GM12874 (cell line): ENCODE data around the gene BRI3.

ENCODE experiments used
- TF ChIP-seq, protein P1 (sequence below): IDR thresholded peaks from 2 replicates; pipeline ENCODE4 v1.5.1; 2011; ENCODE audit warnings: low read depth, mild to moderate bottlenecking, control low read depth, low read length, moderate library complexity; ENCODE audit not compliant: insufficient read depth

The BRI3 gene

DNA sequence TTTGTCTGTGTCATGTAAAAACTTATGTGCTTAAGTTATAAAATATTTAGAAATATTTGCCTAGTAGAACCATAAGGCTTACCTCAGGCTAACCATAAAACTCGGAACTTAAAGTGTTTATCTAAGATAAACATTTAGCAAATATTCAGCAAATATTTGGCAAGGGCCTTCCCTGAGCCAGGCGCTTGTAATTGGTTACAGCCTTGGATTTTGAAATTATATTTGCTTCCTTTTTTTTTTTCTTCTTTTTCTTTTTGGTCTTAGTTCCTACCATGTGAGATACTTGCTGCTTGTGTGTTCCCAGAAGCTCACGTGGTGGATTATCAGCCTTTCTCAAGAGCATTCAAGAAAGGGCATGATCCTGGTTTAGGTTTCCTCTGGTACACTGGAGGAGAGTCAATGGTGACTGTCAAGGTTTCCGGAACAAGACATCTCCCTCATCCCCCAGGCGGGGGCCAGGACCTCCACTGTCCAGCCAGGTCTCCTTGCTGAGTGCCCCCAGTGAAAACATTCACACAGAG, 5.2 kb upstream of the BRI3 start:
- TF ChIP-seq, protein P1, sequence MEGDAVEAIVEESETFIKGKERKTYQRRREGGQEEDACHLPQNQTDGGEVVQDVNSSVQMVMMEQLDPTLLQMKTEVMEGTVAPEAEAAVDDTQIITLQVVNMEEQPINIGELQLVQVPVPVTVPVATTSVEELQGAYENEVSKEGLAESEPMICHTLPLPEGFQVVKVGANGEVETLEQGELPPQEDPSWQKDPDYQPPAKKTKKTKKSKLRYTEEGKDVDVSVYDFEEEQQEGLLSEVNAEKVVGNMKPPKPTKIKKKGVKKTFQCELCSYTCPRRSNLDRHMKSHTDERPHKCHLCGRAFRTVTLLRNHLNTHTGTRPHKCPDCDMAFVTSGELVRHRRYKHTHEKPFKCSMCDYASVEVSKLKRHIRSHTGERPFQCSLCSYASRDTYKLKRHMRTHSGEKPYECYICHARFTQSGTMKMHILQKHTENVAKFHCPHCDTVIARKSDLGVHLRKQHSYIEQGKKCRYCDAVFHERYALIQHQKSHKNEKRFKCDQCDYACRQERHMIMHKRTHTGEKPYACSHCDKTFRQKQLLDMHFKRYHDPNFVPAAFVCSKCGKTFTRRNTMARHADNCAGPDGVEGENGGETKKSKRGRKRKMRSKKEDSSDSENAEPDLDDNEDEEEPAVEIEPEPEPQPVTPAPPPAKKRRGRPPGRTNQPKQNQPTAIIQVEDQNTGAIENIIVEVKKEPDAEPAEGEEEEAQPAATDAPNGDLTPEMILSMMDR, result no peak

DNA sequence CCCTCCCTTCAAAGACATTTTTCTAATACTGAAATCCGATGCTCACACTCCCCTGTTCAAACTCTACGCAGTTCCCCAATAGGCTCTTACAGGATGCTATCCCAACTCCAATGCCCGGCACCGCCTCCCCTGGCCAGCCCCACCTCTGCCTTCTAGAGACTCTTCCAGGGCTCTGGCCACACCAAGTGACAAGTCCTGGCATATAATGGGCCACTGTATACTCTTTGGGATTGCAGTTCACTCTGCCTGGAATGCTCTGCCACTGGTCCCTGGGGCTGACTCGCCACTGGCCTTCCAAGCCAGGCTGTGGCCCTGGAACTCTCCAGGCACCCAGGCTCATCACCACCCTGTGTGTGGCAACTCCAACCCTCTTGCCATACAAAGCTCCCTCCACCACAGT, 3.1 kb upstream of the BRI3 start:
- TF ChIP-seq, protein P1, result no peak

DNA sequence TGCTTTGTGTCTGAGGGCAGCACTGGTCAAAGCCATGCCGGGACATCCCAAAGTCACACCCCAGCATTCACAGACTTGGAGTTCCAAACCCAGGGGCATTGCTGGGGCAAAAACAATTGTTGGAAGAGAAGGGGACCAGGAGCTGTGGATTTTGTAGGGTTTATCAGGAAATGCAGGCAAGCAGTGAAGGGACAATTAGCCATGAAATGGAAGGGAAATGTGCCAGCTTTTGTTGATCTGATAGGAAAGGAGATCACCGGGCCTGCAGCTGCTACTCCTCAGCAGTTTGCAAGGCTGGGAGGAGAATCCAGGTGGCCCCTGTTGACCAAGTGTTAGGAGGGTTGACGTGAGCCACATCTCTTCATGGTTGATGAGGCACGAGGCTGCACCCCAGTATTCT, 2.5 kb upstream of the BRI3 start:
- TF ChIP-seq, protein P1, result no peak

DNA sequence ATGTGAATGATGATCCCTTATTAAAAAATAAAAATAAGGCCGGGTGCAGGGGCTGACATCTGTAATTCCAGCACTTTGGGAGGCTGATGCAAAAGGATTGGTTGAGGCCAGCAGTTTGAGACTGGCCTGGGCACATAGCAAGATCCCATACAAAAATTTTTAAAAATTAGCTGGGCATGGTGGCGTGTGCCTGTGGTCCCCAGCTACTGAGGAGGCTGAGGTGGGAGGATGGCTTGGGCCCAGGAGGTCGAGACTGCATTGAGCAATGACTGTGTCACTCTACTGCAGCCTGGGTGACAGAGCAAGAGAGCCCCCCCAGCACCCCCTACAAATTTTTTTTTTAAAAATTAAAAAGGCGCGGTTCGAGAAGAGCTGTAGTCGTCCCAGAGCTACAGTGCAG, 1.2 kb upstream of the BRI3 start:
- TF ChIP-seq, protein P1, result no peak

DNA sequence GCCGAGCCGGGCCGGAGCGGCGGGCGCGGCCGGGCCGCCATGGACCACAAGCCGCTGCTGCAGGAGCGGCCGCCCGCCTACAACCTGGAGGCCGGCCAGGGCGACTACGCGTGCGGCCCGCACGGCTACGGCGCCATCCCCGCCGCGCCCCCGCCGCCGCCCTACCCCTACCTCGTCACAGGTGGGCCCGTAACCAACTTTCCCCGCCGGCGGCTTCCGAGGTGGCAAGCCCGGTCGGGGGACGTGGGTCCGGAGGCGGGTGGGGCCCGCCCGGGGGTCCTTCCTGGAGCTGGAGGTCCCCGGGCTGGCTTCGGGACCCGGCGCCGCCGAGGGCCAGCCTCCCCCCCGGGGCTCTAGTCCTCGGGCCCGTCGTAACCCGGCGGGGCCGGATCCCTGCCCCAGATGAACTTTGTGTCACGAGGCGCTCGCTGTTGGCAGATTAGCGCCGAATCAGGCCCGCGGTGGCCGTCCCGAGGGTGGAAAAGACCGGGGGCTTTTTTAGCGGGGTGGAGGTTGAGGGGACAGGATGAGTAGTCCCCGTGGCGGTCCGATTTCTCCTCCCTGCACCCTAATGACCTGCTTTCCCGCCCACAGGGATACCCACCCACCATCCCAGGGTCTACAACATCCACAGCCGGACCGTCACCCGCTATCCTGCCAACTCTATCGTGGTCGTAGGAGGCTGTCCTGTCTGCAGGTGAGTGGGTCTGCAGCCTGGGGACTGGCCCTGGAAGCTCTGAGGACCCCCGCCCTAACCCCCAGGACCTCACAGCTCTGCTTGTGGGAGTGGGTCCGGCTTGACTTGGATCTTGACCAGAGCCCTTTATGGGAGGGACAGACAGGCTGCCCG, 496 bp downstream of the BRI3 start:
- TF ChIP-seq, protein P1, result no peak

DNA sequence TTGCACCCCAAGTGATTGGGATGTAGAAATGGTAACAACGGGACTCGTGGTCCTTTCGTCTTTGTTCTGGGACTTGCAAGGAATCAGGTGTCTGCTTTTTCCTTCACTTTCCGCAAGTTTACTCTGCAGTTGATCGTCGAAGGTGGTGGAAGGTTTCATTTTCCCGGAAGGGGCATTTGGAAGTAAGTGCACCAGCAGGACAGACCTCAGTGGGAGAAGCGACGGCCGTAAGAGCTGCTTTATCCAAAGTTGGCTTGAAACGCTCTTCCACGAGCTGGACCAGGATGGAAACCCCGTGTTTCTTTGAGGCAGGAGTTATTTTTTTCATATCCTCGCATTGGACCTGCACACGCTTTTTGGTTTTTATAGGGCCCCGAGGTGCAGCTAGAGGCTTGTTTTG, 1.2 kb downstream of the BRI3 start:
- TF ChIP-seq, protein P1, result no peak

DNA sequence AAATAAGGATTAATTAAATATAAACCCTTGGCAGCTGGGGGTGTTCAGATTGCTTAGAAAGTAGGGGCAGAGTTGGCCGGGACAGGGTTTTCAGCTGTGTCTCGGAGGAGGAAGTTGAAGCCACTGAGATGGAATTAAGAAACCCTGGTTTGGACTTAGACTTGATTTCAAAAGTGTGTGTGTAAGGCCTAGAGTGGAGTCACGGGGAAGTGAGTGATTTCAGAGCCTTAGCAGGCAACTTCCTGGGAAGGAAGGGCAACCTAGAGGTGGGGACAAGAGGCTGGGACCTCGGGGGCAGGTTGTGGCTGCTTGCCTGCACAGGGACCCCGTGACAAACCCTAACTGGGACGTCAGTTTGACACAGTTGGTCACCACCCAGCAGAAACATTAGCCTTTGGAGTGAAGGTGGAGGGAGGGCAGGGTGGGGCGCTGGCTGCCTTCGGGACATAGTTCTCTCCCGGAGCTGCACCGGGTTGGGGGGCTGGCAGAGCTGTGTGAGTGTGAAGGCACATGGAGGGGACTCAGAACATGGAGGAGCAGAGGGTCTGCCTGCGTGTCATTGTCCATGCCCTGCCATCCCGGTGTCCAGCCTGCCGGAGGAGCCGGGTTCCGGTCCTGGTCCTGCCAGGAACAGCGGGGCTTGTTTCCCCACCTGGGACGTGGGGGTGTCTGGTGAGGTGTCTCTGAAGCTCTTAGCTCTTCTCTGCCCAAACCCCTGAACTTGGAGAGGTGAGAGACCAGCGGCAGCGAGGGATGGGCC, 1.8 kb downstream of the BRI3 start:
- TF ChIP-seq, protein P1, result no peak
